Ecto neural progenitor cell (in vitro differentiated cells): Measurements from ENCODE around the gene NACAD.
A peak's percentile ranks its signal among the peaks of the same experiment; 100 is the strongest.

Source experiments
- DNase-seq: peaks from one replicate; pipeline ENCODE4 v3.0.0-alpha.2; 2018; ENCODE audit warnings: low spot score

NACAD gene

GRCh38 chr7:45092100-45092930, 3.5 kb upstream of the NACAD start:
- no peak for DNase-seq

GRCh38 chr7:45089341-45089891, 647 bp upstream of the NACAD start:
- DNase-seq, result peak; percentile 91

- DNase-seq, result no peak
Observed at GRCh38 chr7:45088146-45088701, 545 bp downstream of the NACAD start.

GRCh38 chr7:45087301-45088145, 1.2 kb downstream of the NACAD start:
- no peak for DNase-seq

- DNase-seq, result no peak
Observed at GRCh38 chr7:45086331-45087065, 2.3 kb downstream of the NACAD start.

GRCh38 chr7:45085619-45086200, 3.1 kb downstream of the NACAD start:
- no peak for DNase-seq

- DNase-seq, result no peak
Observed at GRCh38 chr7:45084901-45085618, 3.7 kb downstream of the NACAD start.

GRCh38 chr7:45084336-45084735, 4.4 kb downstream of the NACAD start:
- no peak for DNase-seq

- no peak for DNase-seq
Observed at GRCh38 chr7:45082831-45083331, 5.9 kb downstream of the NACAD start.

GRCh38 chr7:45082031-45082830, 6.5 kb downstream of the NACAD start:
- DNase-seq, result no peak

- DNase-seq, result no peak
Observed at GRCh38 chr7:45081670-45081974, 7.1 kb downstream of the NACAD start.

- DNase-seq, result no peak
Observed at GRCh38 chr7:45080958-45081669, 7.7 kb downstream of the NACAD start.

- DNase-seq, result no peak
Observed at GRCh38 chr7:45080265-45080957, 8.4 kb downstream of the NACAD start.

- no peak for DNase-seq
Observed at GRCh38 chr7:45078125-45078681, 10.6 kb downstream of the NACAD start.

GRCh38 chr7:45077579-45077978, 11.2 kb downstream of the NACAD start:
- no peak for DNase-seq

- DNase-seq, result no peak
Observed at GRCh38 chr7:45076946-45077345, 11.8 kb downstream of the NACAD start.

GRCh38 chr7:45075871-45076796, 12.6 kb downstream of the NACAD start:
- no peak for DNase-seq
